ENCODE results near the gene ZNF683. TPM values are rescaled to one million over a fixed set of nuclear protein-coding genes. Genes with fewer than 3 reads are reported as not detected.

Gene ZNF683
- total RNA-seq, 1 experiment from 2014 or later: not detected

DNA sequence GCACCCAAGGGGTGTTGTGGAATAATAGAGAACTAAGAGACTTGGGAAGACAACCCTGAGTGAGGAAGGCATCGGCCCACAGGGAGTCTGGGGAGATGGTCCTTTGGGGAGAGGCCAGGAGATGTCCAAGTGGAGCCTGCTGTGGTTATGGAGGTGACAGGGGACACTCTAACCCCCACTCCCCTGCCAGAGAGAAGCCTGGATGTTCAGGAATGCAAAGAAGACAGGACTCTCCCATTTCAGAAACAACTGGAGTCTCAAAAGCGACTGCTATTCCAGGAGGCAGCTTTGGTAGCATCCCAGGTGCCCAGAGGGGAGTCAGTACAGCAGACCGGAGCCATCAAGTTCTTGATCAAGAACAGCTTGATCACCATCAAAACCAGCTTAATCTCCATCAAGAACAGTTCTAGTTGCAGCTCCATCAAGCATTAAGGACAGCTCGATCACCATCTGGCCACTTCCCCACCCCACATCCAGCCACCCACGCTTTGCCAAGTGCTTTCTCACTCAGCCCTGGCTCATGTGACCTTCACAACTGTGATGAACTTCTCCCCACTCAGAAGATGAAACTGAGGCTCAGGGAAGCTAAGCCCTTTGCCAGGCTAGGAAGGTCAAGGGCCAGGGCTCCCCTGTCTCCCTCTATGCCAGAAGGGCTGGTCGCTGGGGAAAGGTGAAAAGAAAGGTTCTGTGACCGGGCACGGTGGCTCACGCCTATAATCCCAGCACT lies 54.0 kb downstream of the ZNF683 start:
- 0 out of 2 replicates have a peak, but pooled peaks cover 5% of the 10 kb centered on the region for H3K4me1 ChIP-seq (replicated peaks; ENCODE audit: insufficient read depth)
- no peak overlapping the region for H2AFZ ChIP-seq
- H3K9me3 ChIP-seq (ENCODE audit: insufficient read depth, low read depth): no peaks in the 10 kb centered on the region
- H3F3A ChIP-seq (ENCODE audit: insufficient read depth, low read depth): no peaks in the 10 kb centered on the region
- TF ChIP-seq, protein P1, sequence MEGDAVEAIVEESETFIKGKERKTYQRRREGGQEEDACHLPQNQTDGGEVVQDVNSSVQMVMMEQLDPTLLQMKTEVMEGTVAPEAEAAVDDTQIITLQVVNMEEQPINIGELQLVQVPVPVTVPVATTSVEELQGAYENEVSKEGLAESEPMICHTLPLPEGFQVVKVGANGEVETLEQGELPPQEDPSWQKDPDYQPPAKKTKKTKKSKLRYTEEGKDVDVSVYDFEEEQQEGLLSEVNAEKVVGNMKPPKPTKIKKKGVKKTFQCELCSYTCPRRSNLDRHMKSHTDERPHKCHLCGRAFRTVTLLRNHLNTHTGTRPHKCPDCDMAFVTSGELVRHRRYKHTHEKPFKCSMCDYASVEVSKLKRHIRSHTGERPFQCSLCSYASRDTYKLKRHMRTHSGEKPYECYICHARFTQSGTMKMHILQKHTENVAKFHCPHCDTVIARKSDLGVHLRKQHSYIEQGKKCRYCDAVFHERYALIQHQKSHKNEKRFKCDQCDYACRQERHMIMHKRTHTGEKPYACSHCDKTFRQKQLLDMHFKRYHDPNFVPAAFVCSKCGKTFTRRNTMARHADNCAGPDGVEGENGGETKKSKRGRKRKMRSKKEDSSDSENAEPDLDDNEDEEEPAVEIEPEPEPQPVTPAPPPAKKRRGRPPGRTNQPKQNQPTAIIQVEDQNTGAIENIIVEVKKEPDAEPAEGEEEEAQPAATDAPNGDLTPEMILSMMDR (conservative IDR thresholded peaks at IDR 0.05): no peak
- no peak for TF ChIP-seq EZH2 (IDR thresholded peaks at IDR 0.05; ENCODE audit: low read depth)
- intact Hi-C loops (cut with micrococcal nuclease; ENCODE audit: unreplicated experiment): no loop called here
- BruUV-seq (replicated peaks): no TSS peak
- no peaks in the 10 kb centered on the region for H3K27me3 ChIP-seq (ENCODE audit: insufficient read depth, low read depth)
- no peaks in the 10 kb centered on the region for H3K79me2 ChIP-seq (ENCODE audit: low read depth)
- H4K20me1 ChIP-seq (ENCODE audit: insufficient read depth): no peaks in the 10 kb centered on the region
- H3K27ac ChIP-seq: no peak overlapping the region
- no peak for DNase-seq
- no peak overlapping the region for H3K4me3 ChIP-seq
- ChIA-PET POLR2A (ENCODE audit: unreplicated experiment) (interaction anchor here (0.7 kb wide), 1 partner anchor 11 kb away, joined by 3 read pairs; no protein-coding TSS in a partner anchor), CTCF (no interaction called here)
- H3K4me2 ChIP-seq: no peak overlapping the region
- no peaks in the 10 kb centered on the region for H3K9me2 ChIP-seq (ENCODE audit: insufficient read depth)
- H3K36me3 ChIP-seq (ENCODE audit: low read depth): no peaks in the 10 kb centered on the region

DNA sequence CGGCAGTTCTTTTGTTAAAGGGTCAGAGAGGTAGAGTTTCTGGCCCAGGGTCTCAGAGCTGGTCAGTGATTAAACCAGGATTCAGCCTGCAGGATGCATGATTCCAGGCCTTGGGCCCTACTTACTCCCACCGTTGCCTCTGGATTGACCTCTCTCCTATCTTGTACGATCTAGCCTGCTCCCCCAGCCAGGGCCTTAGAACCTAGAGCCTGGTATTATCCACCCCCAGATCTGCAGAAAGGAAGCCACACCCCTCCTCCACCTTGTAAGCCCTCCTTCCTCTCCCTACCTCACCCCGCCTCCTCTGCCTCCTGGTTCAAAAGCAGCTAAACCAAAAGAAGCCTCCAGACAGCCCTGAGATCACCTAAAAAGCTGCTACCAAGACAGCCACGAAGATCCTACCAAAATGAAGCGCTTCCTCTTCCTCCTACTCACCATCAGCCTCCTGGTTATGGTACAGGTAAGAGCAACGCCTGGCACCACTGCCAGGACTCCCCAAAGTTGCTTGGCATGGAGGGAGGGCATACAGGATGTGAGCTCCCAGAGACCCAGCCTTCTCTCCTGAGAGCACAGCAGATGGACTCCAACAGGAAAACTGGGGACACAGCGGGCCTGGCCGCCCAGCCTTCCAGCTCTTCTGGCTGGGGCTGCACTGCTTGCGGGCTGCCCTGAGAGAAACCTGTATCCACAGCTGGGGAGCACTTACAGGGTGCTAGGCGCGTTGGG lies 54.8 kb downstream of the ZNF683 start, which contains the start of gene CD52:
TSS of gene CD52 (plus strand) at position 347 of the 726 bp plus-strand sequence. CDS start at position 407, 60 bp downstream.
- ChIA-PET POLR2A (ENCODE audit: unreplicated experiment) (interaction anchor here (0.7 kb wide), 1 partner anchor 10 kb away, joined by 3 read pairs; no protein-coding TSS in a partner anchor), CTCF (no interaction called here)
- Histone ChIP-seq H3K27ac (no peak within 1 kb of the TSS), H3K4me2 (no peak within 1 kb of the TSS), H3K27me3 (ENCODE audit: insufficient read depth, low read depth) (no peaks in the 10 kb centered on the region), H3K9me3 (ENCODE audit: insufficient read depth, low read depth) (no peaks in the 10 kb centered on the region), H4K20me1 (ENCODE audit: insufficient read depth) (no peaks in the 10 kb centered on the region), H3K4me1 (replicated peaks; ENCODE audit: insufficient read depth) (0 out of 2 replicates have a peak, but pooled peaks cover 5% of the 10 kb centered on the region), H3K9me2 (ENCODE audit: insufficient read depth) (no peaks in the 10 kb centered on the region), H2AFZ (no peak within 1 kb of the TSS), H3F3A (ENCODE audit: insufficient read depth, low read depth) (no peaks in the 10 kb centered on the region), H3K36me3 (ENCODE audit: low read depth) (no peaks in the 10 kb centered on the region), H3K4me3 (no peak within 1 kb of the TSS), H3K79me2 (ENCODE audit: low read depth) (no peaks in the 10 kb centered on the region)
- intact Hi-C loops (cut with micrococcal nuclease; ENCODE audit: unreplicated experiment): no loop called here
- TF ChIP-seq, protein P1 (conservative IDR thresholded peaks at IDR 0.05): no peak
- TF ChIP-seq EZH2 (IDR thresholded peaks at IDR 0.05; ENCODE audit: low read depth): no peak
- DNase-seq: no peak
- no TSS peak for BruUV-seq (replicated peaks)

DNA sequence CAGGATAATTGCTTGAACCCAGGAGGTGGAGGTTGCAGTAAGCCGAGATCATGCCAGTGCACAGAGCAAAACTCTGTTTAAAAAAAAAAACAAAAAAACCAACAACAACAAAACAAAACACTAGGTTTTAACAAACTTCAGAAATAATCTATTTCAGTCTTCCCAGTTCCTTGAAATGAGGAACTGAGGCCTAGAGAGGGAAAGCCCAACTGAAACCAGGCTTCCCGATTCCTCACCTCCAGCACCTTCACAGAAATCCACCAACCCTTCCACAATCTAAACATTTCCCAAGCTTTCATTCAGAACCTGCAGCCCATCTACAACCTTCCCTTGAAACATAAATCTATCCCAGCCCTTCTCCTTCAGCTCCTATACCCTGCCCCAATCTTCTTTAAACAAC lies 55.4 kb downstream of the ZNF683 start:
- TF ChIP-seq EZH2 (IDR thresholded peaks at IDR 0.05; ENCODE audit: low read depth): no peak
- TF ChIP-seq, protein P1 (conservative IDR thresholded peaks at IDR 0.05): no peak
- no peaks in the 10 kb centered on the region for H3K36me3 ChIP-seq (ENCODE audit: low read depth)
- no peak overlapping the region for H3K27ac ChIP-seq
- no TSS peak for BruUV-seq (replicated peaks)
- H3K4me2 ChIP-seq: no peak overlapping the region
- no peak overlapping the region for H2AFZ ChIP-seq
- no peak for DNase-seq
- intact Hi-C loops (cut with micrococcal nuclease; ENCODE audit: unreplicated experiment): no loop called here
- ChIA-PET CTCF (interaction anchor here (0.6 to 0.7 kb wide), 3 partner anchors 31 to 421 kb away, joined by 6 to 9 read pairs (median 9); no protein-coding TSS in a partner anchor), POLR2A (ENCODE audit: unreplicated experiment) (no interaction called here)
- H3K9me3 ChIP-seq (ENCODE audit: insufficient read depth, low read depth): no peaks in the 10 kb centered on the region
- H3K27me3 ChIP-seq (ENCODE audit: insufficient read depth, low read depth): no peaks in the 10 kb centered on the region
- H3K4me1 ChIP-seq (replicated peaks; ENCODE audit: insufficient read depth): 0 out of 2 replicates have a peak, but pooled peaks cover 5% of the 10 kb centered on the region
- no peaks in the 10 kb centered on the region for H3K79me2 ChIP-seq (ENCODE audit: low read depth)
- H3K4me3 ChIP-seq: no peak overlapping the region
- H3K9me2 ChIP-seq (ENCODE audit: insufficient read depth): no peaks in the 10 kb centered on the region
- no peaks in the 10 kb centered on the region for H4K20me1 ChIP-seq (ENCODE audit: insufficient read depth)
- H3F3A ChIP-seq (ENCODE audit: insufficient read depth, low read depth): no peaks in the 10 kb centered on the region
